UCSD-AML1 (cell line): ENCODE data around the gene DTNA.

Source experiments
- DNase-seq: peaks from one replicate; lab custom pipeline; 2025; ENCODE audit not compliant: unreplicated experiment; lab: John Stamatoyannopoulos, UW

Gene DTNA

GRCh38 chr18:34928754-34929335 is 218.7 kb downstream of the DTNA start:
- no peak for DNase-seq

- DNase-seq = no peak
Measured at GRCh38 chr18:34929336-34929780, 219.3 kb downstream of the DTNA start.

GRCh38 chr18:34932363-34932762 is 222.3 kb downstream of the DTNA start:
- DNase-seq = no peak

DNA sequence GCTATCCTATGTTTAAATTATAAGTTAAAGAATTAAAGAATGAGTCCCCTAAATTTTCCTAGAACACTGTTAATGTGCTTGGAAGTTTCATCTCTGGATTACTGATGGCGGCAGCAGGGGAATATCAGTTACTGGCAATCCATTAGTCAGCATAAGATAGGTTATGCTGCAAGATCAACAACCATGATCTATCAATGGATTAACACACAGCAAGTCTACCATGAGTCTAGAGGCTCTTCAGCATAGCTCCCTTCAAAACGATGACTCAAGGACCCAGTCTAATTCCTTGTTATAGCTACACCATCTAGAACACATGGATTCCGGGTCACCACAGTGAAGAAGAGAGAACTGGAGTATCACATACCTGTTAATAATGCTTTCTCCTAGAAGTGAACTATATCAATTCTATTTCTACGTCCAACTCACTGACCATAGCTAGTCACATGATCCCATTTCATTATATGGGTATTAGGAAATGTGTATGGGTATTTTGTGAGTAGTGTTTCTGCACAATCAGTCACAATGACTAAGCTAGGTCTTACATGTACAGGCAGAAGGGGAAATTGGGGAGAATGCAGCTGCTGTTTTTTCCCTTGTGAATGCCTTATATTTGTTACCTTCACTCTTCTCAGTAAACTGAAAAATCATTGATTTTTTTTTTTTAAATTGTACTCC is 222.8 kb downstream of the DTNA start:
- DNase-seq = no peak

GRCh38 chr18:34933909-34934661 is 224.0 kb downstream of the DTNA start:
- no peak for DNase-seq

DNA sequence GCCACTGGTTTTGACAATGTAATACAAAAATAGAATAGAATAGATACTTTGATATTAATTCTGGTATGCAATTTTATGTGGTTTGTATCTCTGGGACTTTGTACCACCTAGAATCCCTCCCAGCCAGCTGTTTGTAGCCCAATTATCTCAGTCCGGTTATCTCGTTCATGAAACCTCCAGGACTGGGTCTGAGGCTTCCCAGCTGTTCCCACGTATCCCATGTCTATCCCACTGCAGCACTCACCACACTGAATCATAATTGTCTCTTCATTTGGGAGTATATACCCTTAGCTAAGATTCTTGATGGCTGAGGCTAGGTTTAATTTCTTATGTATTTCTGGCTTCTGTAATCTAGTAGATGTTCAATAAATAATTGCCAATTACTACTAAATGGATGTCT is 226.7 kb downstream of the DTNA start:
- no peak for DNase-seq

GRCh38 chr18:34938090-34938489 is 228.0 kb downstream of the DTNA start:
- DNase-seq = no peak
